GM21447 (cell line): ENCODE data around the gene NACC2.
A peak's percentile ranks its signal among the peaks of the same experiment; 100 is the strongest.

ENCODE experiments used
- ATAC-seq: cut with Tn5 transposase; IDR thresholded peaks from one replicate; pipeline ENCODE4 v1.9.1; 2021; ENCODE audit not compliant: unreplicated experiment

The NACC2 gene

DNA sequence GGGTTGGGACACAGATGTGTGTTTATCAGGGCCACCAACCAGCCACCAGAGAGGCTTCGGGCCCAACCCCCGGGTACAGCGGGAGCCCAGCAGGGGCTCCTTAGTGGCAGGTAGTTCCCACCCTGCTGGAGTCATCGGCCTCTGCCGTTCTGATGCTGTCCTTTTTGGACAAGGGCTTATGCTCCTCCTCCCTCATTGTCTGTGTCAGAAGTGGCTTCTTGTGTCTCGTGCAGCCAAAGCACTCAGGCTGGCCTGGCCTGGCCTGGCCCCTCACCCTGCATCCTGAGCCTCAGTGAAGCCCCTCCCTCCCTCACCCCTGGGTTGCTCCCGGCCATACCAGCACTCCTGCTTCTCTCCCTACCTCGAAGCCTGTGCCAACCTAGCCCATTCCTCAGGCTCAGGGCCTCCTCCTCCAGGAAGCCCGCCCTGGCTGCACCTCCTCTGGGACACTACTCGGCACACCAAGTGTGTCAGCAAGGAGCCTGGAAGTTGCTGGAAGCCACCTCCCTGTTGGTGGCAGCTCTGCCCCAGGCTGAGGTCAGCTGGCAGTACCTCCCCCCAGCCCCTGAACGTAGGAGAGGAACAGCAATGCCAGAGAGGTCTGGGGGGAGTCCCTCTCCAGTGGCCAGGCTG lies 129.8 kb downstream of the NACC2 start:
- ATAC-seq, result no peak

DNA sequence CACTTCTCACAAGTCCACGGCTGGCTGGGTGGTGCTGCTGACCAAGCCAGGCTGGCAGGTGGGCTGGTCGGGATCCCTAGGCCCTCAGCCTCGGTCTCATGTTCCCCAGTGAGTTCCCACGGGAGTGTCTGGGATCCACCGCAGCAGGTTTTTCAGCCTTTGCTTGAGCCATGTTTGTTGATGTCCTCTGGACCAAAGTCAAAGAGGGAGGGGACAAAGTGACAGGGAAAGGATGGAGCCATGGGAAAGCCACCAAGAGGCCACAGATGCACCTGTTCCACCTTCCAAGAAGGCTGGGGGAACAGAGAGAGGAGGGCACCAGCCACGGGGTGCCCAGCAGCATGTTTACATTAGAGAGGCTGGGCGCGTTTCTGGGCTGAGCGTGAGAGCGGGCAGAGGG lies 131.2 kb downstream of the NACC2 start:
- ATAC-seq, result no peak

DNA sequence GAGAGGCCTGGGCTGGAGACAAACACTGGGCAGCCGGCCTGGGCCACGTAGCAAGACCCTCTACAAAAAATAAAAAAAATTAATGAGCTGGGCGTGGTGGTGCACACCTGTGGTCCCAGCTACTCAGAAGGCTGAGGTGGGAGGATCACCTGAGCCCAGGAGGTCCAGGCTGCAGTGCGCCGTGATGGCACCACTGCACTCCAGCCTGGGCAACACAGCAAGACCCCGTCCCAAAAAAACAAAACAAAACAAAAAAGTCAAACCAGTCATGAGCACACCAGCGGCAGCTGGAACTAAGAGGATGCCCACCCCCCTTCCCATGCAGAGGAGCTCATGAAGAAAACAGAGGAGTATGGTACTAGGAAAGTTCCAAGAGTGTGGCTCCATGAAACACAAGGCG lies 131.8 kb downstream of the NACC2 start:
- no peak for ATAC-seq

DNA sequence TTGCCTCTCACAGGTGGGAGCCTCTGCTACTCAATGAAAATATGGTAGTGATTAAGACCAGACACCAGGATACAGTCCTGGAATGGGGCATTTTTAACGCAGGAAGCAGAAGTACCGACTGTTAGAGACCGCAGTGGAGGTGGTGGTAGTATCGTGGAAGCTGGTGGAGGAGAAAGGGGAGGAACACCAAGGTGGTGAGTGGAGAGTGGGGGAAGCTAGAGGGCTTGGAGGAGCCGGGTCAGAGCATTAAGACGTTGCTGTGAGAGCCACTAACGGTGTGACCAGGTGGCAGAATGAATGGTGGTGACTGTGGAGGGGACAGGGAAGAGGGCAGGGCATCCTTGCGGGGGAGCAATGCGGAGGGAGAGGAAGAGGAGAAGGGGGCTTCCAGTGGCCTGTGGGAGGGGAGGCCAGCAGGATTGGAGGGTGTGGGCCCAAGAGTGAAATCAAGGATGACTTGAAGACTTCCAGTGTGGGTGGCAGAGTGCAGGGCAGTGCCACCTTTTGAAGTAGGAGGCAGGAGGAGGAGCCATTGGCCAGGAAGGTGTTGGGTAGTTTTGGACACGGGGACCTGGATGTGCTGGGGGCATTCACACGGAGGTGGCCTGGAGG lies 132.3 kb downstream of the NACC2 start:
- no peak for ATAC-seq

DNA sequence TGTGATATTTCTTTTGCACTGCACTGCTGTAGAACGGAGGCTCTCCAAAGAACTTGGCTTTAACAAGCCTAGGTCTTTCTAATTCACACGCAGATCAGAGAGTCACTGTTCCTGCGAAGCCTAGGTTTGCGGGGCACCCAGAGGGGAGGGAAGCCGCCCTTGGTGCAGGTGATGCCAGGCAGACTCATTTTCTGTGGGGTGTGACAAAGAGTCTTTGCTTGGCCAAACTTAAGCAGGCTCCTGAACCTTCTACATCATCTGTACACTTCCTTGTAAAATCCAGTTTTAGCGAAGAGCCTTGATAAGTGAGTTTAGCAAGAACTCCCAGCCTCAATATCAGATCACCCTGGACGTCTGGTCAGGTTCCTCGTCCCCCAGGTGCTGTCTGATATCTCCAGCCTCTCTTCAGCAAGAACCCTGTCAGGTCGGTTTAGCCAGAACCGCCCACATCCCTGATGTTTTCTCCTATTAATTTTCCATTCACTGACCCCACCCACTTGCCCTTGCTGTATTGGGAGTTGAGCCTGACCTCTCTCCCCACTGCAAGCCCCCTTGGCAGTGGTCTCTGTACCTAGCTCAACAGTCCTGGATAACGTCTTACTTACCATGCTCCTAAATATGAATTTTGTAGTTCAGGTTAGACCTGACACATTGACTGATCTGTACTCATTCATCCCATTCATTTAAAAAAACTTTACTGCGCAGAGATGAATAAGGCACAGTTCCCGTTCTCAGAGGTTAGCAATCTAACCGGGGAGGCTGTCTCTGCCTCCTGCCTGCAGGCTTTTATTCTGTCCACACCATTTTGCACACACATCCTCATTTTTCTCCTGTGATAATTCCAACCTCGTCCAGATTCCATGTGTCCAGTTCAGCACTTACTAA lies 133.0 kb downstream of the NACC2 start:
- no peak for ATAC-seq

DNA sequence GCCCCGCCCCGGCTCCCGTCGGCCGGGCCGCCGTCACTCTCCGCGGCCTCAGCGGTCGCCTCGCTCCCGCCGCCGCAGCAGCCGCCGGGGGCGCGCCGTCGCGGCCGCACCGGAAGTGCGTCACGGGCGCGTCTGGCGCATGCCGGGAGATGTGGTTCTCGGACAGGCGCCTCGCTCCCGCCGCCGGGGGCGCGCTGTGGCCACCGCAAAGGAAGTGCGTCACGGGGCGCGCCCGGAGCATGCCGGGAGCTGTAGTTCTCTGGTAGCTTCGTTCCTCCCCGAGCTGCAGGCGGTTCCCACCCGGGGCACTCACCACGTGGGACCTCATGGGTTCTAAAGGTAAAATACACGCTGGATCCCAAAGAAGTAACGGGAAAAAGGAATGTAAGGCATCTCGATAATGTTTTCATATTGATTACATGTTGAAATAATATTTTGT lies 133.8 kb downstream of the NACC2 start, which contains the start of gene UBAC1:
Gene UBAC1, minus strand, starts transcription at position 97 of the 439 bp plus-strand sequence. CDS start 211 bp downstream, outside the sequence.
- ATAC-seq, result peak; percentile 82

DNA sequence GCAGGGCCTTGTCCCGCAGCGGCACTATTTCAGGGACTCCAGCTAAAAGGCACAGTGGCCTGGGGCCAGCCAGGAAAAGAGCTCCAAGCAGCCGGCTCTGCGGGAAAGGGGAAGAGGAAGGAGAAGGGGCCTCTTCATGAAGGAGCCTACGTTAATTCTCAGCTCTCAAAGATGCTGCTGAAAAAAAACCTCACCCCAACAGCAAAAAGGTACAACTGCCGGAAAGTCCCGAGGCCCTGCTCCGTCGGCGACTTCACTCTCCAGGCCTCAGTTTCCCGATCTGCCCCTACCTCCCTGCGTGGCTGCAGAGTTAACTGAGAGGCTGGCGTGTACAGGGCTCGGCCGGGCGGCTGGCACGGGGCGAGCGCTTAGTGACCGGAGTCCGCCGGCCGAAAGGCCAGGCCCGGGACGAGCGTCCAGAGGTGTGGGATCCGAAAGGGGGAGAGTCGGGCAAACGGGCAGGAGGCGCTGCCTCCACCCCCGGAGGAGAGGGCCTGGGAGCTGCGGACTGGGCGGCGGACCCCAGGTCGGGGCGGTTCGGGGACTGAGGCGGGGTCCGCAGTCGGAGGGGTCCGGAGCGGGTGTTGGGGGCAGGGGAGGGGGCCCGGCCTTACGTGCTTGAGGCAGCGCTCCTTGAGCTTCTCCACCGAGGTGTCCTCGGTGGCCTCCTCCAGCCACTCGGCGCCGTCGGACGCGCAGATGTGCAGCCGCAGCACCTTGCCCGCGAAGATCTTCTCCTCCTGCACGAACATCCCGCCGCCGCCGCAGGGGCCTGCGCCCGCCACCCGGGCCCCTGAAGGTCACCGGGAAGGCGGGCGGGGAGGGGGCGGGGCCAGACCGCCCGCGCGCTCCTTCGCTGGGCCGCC lies 134.4 kb downstream of the NACC2 start:
- peak; percentile 17 for ATAC-seq

DNA sequence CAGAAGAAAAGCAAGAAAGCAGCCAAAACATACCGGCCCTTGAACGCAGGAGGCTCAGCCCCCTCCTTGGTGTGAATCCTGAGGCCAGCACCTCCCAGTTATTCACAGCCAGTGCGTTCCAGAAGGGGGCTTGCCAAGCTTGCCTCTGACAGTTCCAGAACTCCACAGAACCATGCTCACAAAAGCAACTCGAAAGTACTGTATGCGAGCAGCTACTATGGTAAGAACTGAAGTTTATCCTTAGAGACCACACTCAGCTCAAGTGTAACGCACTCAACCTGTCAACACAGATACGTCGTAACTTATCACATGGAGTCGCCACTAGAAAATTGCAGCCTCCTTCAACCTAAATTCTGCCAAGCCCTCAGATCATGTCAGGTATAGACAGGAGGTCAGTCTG lies 135.3 kb downstream of the NACC2 start:
- ATAC-seq, result no peak

DNA sequence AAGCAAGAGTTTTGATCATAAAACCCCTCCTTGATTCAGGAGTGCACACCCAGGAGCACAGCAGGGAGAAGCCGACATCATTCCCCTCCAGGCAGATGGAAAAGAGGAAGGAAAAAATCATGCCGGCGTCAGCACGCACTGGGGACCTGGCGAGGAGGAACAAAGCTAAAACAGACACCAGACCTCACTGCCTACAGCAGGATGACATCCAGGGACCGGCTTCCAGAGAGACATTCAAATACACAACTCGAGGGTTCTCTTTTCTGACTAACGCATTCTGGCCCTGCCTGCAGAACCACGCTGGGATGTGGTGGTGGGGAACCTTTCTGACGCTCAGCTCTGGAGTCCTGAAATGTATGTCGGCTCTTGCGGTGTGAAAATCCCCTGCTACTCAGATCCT lies 136.6 kb downstream of the NACC2 start:
- ATAC-seq, result no peak

DNA sequence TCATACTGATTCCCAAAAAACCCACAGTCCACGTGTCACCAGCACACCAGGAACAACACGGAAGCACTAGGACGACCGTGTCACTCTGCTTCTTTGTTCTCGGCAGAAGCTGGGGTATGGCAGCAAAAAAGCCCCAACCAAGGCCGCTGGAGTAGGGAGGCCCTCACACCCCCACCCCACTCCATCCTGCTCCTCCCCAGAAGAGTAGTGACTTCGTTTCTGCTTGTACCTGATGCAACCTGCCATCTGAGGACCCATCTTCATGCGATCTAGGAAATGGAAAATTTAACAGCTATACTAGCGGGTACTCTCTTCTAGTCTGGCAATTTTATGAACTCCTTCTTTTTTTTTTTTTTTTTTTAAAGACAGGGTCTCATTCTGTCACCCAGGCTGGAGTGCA lies 137.7 kb downstream of the NACC2 start:
- no peak for ATAC-seq

DNA sequence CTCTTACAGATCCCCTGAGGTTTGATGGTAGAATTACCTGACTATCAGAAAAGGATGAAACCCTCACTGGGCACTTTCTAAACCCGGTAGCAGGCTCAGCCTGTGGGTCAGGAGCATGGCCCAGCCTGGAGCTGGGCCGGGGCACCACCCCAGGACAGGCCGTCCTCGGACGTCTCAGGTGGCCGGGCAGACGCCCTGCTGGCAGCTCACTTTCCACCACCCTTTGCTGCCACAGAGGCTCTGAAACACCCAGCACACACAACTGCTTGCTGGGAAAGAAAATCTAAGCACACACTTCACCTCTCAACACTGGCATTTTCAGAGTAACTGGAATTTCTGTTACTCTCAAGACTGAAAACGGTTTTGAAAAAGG lies 138.3 kb downstream of the NACC2 start:
- ATAC-seq, result no peak
